Hepatocyte (in vitro differentiated cells): ENCODE measurements around the gene ATP1A1. TPM values are rescaled to one million over a fixed set of nuclear protein-coding genes. Genes with fewer than 3 reads are reported as not detected.

Experiments
- DNase-seq: peaks from one replicate; pipeline ENCODE4 v3.0.0-alpha.2; 2016; ENCODE audit warnings: low spot score
- H2AFZ ChIP-seq: fragments of 200-600 bp; sonication (generic); 2 replicates; pipeline ENCODE4 v1.6.0; 2016; ENCODE audit warnings: antibody characterized with exemption, mild to moderate bottlenecking
- H3K27ac ChIP-seq: fragments of 200-600 bp; sonication (generic); 2 replicates; pipeline ENCODE4 v1.5.1; 2016; ENCODE audit warnings: mild to moderate bottlenecking
- H3K27me3 ChIP-seq: fragments of 200-600 bp; sonication (generic); 2 replicates; pipeline ENCODE4 v1.6.1; 2016
- H3K36me3 ChIP-seq: fragments of 200-600 bp; sonication (generic); replicated peaks from 2 replicates; pipeline ENCODE4 v1.5.1; 2016; ENCODE audit warnings: low read depth; ENCODE audit not compliant: insufficient read depth
- H3K4me1 ChIP-seq: fragments of 200-600 bp; sonication (generic); 2 replicates; pipeline ENCODE4 v1.5.1; 2016; ENCODE audit warnings: mild to moderate bottlenecking, moderate library complexity; ENCODE audit not compliant: insufficient read depth
- H3K4me2 ChIP-seq: fragments of 200-600 bp; sonication (generic); 2 replicates; pipeline ENCODE4 v1.6.0; 2016
- H3K4me3 ChIP-seq: fragments of 200-600 bp; sonication (generic); 2 replicates; pipeline ENCODE4 v1.5.1; 2016; ENCODE audit warnings: mild to moderate bottlenecking
- H3K79me2 ChIP-seq: fragments of 200-600 bp; sonication (generic); 2 replicates; pipeline ENCODE4 v1.6.0; 2017; ENCODE audit warnings: mild to moderate bottlenecking
- H3K9me2 ChIP-seq: fragments of 200-600 bp; sonication (generic); replicated peaks from 2 replicates; pipeline ENCODE4 v1.6.0; 2017; ENCODE audit warnings: mild to moderate bottlenecking; ENCODE audit not compliant: insufficient read depth
- H3K9me3 ChIP-seq: fragments of 200-600 bp; sonication (generic); 2 replicates; pipeline ENCODE4 v1.5.1; 2016; ENCODE audit warnings: low read depth, mild to moderate bottlenecking
- H4K20me1 ChIP-seq: fragments of 200-600 bp; sonication (generic); 2 replicates; pipeline ENCODE4 v1.6.0; 2016; ENCODE audit warnings: mild to moderate bottlenecking; ENCODE audit not compliant: insufficient read depth, poor library complexity, severe bottlenecking
- CTCF ChIP-seq: fragments of 200-600 bp; sonication (generic); IDR thresholded peaks from 2 replicates; pipeline ENCODE4 v1.5.1; 2016; ENCODE audit warnings: antibody characterized with exemption, mild to moderate bottlenecking; ENCODE audit not compliant: poor library complexity
- EZH2 ChIP-seq: fragments of 200-600 bp; sonication (generic); IDR thresholded peaks from 2 replicates; pipeline ENCODE4 v1.6.1; 2016; ENCODE audit warnings: antibody characterized with exemption, mild to moderate bottlenecking, borderline replicate concordance
- EZH2phosphoT487 ChIP-seq: fragments of 200-600 bp; sonication (generic); IDR thresholded peaks from one replicate; pipeline ENCODE4 v1.6.1; 2018; ENCODE audit warnings: antibody characterized with exemption, mild to moderate bottlenecking, low read depth, moderate library complexity; ENCODE audit not compliant: unreplicated experiment, severe bottlenecking
- WGBS: methylation state at CpG from one replicate; pipeline ENCODE4 v1.1.6; 2016; ENCODE audit warnings: low lambda C conversion rate; ENCODE audit errors: missing lambda C conversion rate; 5-methylcytosine and 5-hydroxymethylcytosine counted together
- polyA plus RNA-seq: library from polyadenylated mRNA; unstranded; fragments of >200 nt; fragmentation: Nextera tagmentation; extraction: Ambion mirVana; gene quantifications from 2 replicates; pipeline ENCODE4 v1.2.1, GENCODE V29; 2016
- total RNA-seq: library from RNA; depleted of rRNA; stranded (reverse); fragments of >200 nt; gene quantifications from 2 replicates; pipeline ENCODE4 v1.2.3, GENCODE V29; 2014

ATP1A1 gene
- total and polyA plus RNA-seq, 2 experiments from 2014 or later = 412 to 559 TPM

GRCh38 chr1:116331523-116331922 lies 41.5 kb upstream of the ATP1A1 start:
- no peaks in the 10 kb centered on the region for H3K9me3 ChIP-seq
- H3K9me2 ChIP-seq = no peaks in the 10 kb centered on the region
- no peak overlapping the region for H2AFZ ChIP-seq
- no peaks in the 10 kb centered on the region for H3K27me3 ChIP-seq
- peaks cover 33% of the 10 kb centered on the region for H3K4me1 ChIP-seq
- H3K4me2 ChIP-seq = no peak overlapping the region
- no peaks in the 10 kb centered on the region for H3K79me2 ChIP-seq
- H3K36me3 ChIP-seq = no peaks in the 10 kb centered on the region
- TF ChIP-seq EZH2 (no peak), EZH2phosphoT487 (no peak), CTCF (no peak)
- no peak overlapping the region for H3K4me3 ChIP-seq
- no peak for DNase-seq
- H4K20me1 ChIP-seq = no peaks in the 10 kb centered on the region
- peak overlapping the region; percentile 60 for H3K27ac ChIP-seq
- WGBS = 94% methylated on average over 3 of the region's 3 CpGs

GRCh38 chr1:116332451-116332850 lies 40.6 kb upstream of the ATP1A1 start:
- 78% methylated on average over 3 of the region's 3 CpGs for WGBS
- no peaks in the 10 kb centered on the region for H4K20me1 ChIP-seq
- H2AFZ ChIP-seq = no peak overlapping the region
- H3K27ac ChIP-seq = no peak overlapping the region
- no peaks in the 10 kb centered on the region for H3K9me3 ChIP-seq
- H3K79me2 ChIP-seq = no peaks in the 10 kb centered on the region
- DNase-seq = no peak
- H3K4me1 ChIP-seq = peaks cover 33% of the 10 kb centered on the region
- H3K36me3 ChIP-seq = no peaks in the 10 kb centered on the region
- H3K4me2 ChIP-seq = no peak overlapping the region
- TF ChIP-seq EZH2 = no peak
- no peak overlapping the region for H3K4me3 ChIP-seq
- H3K27me3 ChIP-seq = no peaks in the 10 kb centered on the region
- H3K9me2 ChIP-seq = no peaks in the 10 kb centered on the region

GRCh38 chr1:116333171-116334014 lies 39.7 kb upstream of the ATP1A1 start:
- no peak for DNase-seq
- Histone ChIP-seq H3K4me1 (peaks cover 33% of the 10 kb centered on the region), H3K36me3 (no peaks in the 10 kb centered on the region), H3K9me3 (no peaks in the 10 kb centered on the region), H3K27ac (peak overlapping the region; percentile 69), H2AFZ (no peak overlapping the region), H4K20me1 (no peaks in the 10 kb centered on the region), H3K27me3 (no peaks in the 10 kb centered on the region), H3K4me2 (no peak overlapping the region), H3K79me2 (no peaks in the 10 kb centered on the region), H3K4me3 (no peak overlapping the region), H3K9me2 (no peaks in the 10 kb centered on the region)
- WGBS = 95% methylated on average over 5 of the region's 5 CpGs
- no peak for TF ChIP-seq CTCF
- TF ChIP-seq EZH2phosphoT487 = no peak
- TF ChIP-seq EZH2 = no peak

GRCh38 chr1:116334015-116334547 lies 39.0 kb upstream of the ATP1A1 start:
- TF ChIP-seq CTCF = no peak
- TF ChIP-seq EZH2 = no peak
- no peak for TF ChIP-seq EZH2phosphoT487
- H3K4me2 ChIP-seq = no peak overlapping the region
- H3K4me1 ChIP-seq = peaks cover 33% of the 10 kb centered on the region
- no peaks in the 10 kb centered on the region for H4K20me1 ChIP-seq
- no peaks in the 10 kb centered on the region for H3K36me3 ChIP-seq
- H3K79me2 ChIP-seq = no peaks in the 10 kb centered on the region
- WGBS = 97% methylated on average over 2 of the region's 2 CpGs
- H3K27ac ChIP-seq = peak overlapping the region; percentile 69
- H3K4me3 ChIP-seq = no peak overlapping the region
- H3K9me3 ChIP-seq = no peaks in the 10 kb centered on the region
- H2AFZ ChIP-seq = no peak overlapping the region
- DNase-seq = no peak
- H3K27me3 ChIP-seq = no peaks in the 10 kb centered on the region
- no peaks in the 10 kb centered on the region for H3K9me2 ChIP-seq
